PC-3 (cell line): ENCODE data around the gene KRT80. TPM values are rescaled to one million over a fixed set of nuclear protein-coding genes. Genes with fewer than 3 reads are reported as not detected.

Experiments used
- ATAC-seq: fragments of 200-7000 bp; cut with Tn5 transposase; 2 replicates; pipeline ENCODE4 v1.9.1; 2020; ENCODE audit warnings: mild to moderate bottlenecking, moderate library complexity
- BruUV-seq: library from RNA; stranded (reverse); fragments of 400-500 nt; replicated peaks from 2 replicates; lab custom pipeline; 2021; lab: Mats Ljungman, UMichigan
- CTCF ChIA-PET: fragments of 300-600 bp; sonication (Branson Sonifier 250); formaldehyde crosslinking; loops from one replicate; lab custom pipeline; 2022; ENCODE audit warnings: antibody characterized with exemption; lab: Charles Lee
- POLR2A ChIA-PET: fragments of 300-600 bp; sonication (Branson Sonifier 250); formaldehyde crosslinking; loops from one replicate; lab custom pipeline; 2022; ENCODE audit warnings: antibody characterized with exemption; ENCODE audit not compliant: unreplicated experiment; lab: Charles Lee
- DNase-seq: peaks from one replicate; pipeline ENCODE4 v3.0.0-alpha.2; 2015
- H2AFZ ChIP-seq: fragments of 300-600 bp; sonication (generic); 2 replicates; pipeline ENCODE4 v1.6.0; 2016; ENCODE audit warnings: antibody characterized with exemption, low read length
- H3F3A ChIP-seq: fragments of 300-600 bp; sonication (generic); one replicate; pipeline ENCODE4 v1.6.0; 2017; ENCODE audit warnings: antibody characterized with exemption, low read length, control low read depth, mild to moderate bottlenecking; ENCODE audit not compliant: unreplicated experiment
- H3K27ac ChIP-seq: fragments of 300-600 bp; sonication (generic); 2 replicates; pipeline ENCODE4 v1.5.1; 2016; ENCODE audit warnings: mild to moderate bottlenecking, low read length
- H3K27me3 ChIP-seq: fragments of 300-600 bp; sonication (generic); 2 replicates; pipeline ENCODE4 v1.6.1; 2016; ENCODE audit warnings: low read length, mixed read lengths
- H3K36me3 ChIP-seq: fragments of 300-600 bp; sonication (generic); 2 replicates; pipeline ENCODE4 v1.6.1; 2016; ENCODE audit warnings: low read depth, mixed run types, low read length, mixed read lengths
- H3K4me1 ChIP-seq: fragments of 300-600 bp; sonication (generic); 2 replicates; pipeline ENCODE4 v1.5.1; 2016; ENCODE audit warnings: low read length; ENCODE audit not compliant: insufficient read depth
- H3K4me2 ChIP-seq: fragments of 300-600 bp; sonication (generic); 2 replicates; pipeline ENCODE4 v1.6.0; 2016; ENCODE audit warnings: low read length
- H3K4me3 ChIP-seq: fragments of 300-600 bp; sonication (generic); 2 replicates; pipeline ENCODE4 v1.5.1; 2016; ENCODE audit warnings: mild to moderate bottlenecking, low read length, mixed read lengths
- H3K79me2 ChIP-seq: fragments of 300-600 bp; sonication (generic); 2 replicates; pipeline ENCODE4 v1.6.1; 2017; ENCODE audit warnings: low read length, mixed read lengths
- H3K9ac ChIP-seq: fragments of 300-600 bp; sonication (generic); 2 replicates; pipeline ENCODE4 v1.6.0; 2016; ENCODE audit warnings: mild to moderate bottlenecking, low read length
- H3K9me2 ChIP-seq: fragments of 300-600 bp; sonication (generic); replicated peaks from 2 replicates; pipeline ENCODE4 v1.6.1; 2016; ENCODE audit warnings: mixed run types, low read length, mixed read lengths
- H3K9me3 ChIP-seq: fragments of 300-600 bp; sonication (generic); 2 replicates; pipeline ENCODE4 v1.6.1; 2016; ENCODE audit warnings: low read length, mixed read lengths
- H4K20me1 ChIP-seq: fragments of 300-600 bp; sonication (generic); 2 replicates; pipeline ENCODE4 v1.6.1; 2016; ENCODE audit warnings: low read length, mixed read lengths
- CTCF ChIP-seq: fragments of 300-600 bp; sonication (generic); conservative IDR thresholded peaks from 2 replicates; pipeline ENCODE4 v1.5.1; 2017; ENCODE audit warnings: antibody characterized with exemption, low read depth, mild to moderate bottlenecking, low read length
- EZH2 ChIP-seq: fragments of 300-600 bp; sonication (generic); IDR thresholded peaks from one replicate; pipeline ENCODE4 v1.6.1; 2017; ENCODE audit warnings: antibody characterized with exemption, mild to moderate bottlenecking, low read length; ENCODE audit not compliant: unreplicated experiment
- EZH2phosphoT487 ChIP-seq: fragments of 300-600 bp; sonication (generic); IDR thresholded peaks from 2 replicates; pipeline ENCODE4 v1.6.1; 2018; ENCODE audit warnings: mild to moderate bottlenecking, antibody characterized with exemption, low read length, borderline replicate concordance
- intact Hi-C: fragments of 100-400 bp; cut with micrococcal nuclease; formaldehyde crosslinking; loops from 2 replicates; pipeline ENCODE4 v1.9.0; 2023
- total RNA-seq: library from RNA; depleted of rRNA; stranded (reverse); fragments of >200 nt; gene quantifications from 2 replicates; pipeline ENCODE4 v1.2.3, GENCODE V29; 2014

The KRT80 gene
- total RNA-seq, 1 experiment from 2014 or later = 19.8 TPM

GRCh38 chr12:52148464-52149181 is 43.2 kb downstream of the KRT80 start:
- H3K4me3 ChIP-seq = no peak overlapping the region
- no TSS peak for BruUV-seq
- H3K4me1 ChIP-seq = peaks cover 81% of the 10 kb centered on the region
- ChIA-PET CTCF (interaction anchor here (0.6 to 2.1 kb wide), 5 partner anchors 85 to 840 kb away, joined by 3 to 13 read pairs (median 3); partner anchors contain the start of gene KRT7), POLR2A (interaction anchor here (0.5 to 2.8 kb wide), 10 partner anchors 22 to 180 kb away, joined by 3 to 39 read pairs (median 4); no protein-coding TSS in a partner anchor)
- H3K9me2 ChIP-seq = no peaks in the 10 kb centered on the region
- no peaks in the 10 kb centered on the region for H3K36me3 ChIP-seq
- intact Hi-C loops = loop anchor here (2.0 to 5.0 kb wide), 3 partner anchors 132 to 724 kb away; no protein-coding TSS in a partner anchor
- ATAC-seq (peak; percentile 34), DNase-seq (peak; percentile 97)
- H3F3A ChIP-seq = peaks cover 5% of the 10 kb centered on the region
- H3K9ac ChIP-seq = peak overlapping the region; percentile 99
- no peaks in the 10 kb centered on the region for H4K20me1 ChIP-seq
- H3K27ac ChIP-seq = peak overlapping the region; percentile 100
- TF ChIP-seq CTCF (no peak), EZH2 (no peak), EZH2phosphoT487 (no peak)
- no peaks in the 10 kb centered on the region for H3K9me3 ChIP-seq
- peaks cover 25% of the 10 kb centered on the region for H3K79me2 ChIP-seq
- H3K27me3 ChIP-seq = no peaks in the 10 kb centered on the region
- H3K4me2 ChIP-seq = peak overlapping the region; percentile 66
- H2AFZ ChIP-seq = no peak overlapping the region

DNA sequence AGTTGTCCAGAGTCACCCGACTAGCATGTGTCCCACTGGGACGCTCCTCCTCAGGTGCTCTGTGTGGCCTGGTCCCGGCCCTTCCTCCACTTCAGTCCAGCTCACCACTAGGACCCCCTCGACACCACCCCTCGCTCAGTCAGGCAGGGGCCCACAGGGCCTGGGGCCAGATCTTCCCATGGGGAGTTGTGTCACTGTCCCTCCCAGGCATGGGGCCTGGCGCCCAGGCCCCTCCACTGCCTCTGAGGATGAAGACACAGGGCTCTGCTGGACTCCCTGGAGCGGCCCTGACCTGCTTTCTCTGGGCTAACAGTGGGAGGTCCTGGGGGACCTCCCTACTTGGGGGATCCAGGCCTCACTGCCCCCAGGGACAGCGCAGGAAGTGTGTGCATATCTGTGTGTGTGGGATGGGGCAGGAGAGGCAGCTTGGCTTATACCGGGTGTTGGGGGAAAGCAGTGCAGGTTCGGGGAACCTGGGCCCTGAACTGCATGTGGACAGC is 43.8 kb downstream of the KRT80 start:
- Histone ChIP-seq H3K9me3 (no peaks in the 10 kb centered on the region), H3K4me1 (peaks cover 83% of the 10 kb centered on the region), H4K20me1 (no peaks in the 10 kb centered on the region), H3F3A (peaks cover 5% of the 10 kb centered on the region), H3K79me2 (peaks cover 25% of the 10 kb centered on the region), H3K9me2 (no peaks in the 10 kb centered on the region), H3K4me2 (peak overlapping the region; percentile 66), H3K27me3 (no peaks in the 10 kb centered on the region), H2AFZ (no peak overlapping the region), H3K9ac (peak overlapping the region; percentile 99), H3K27ac (peak overlapping the region; percentile 100), H3K36me3 (no peaks in the 10 kb centered on the region), H3K4me3 (no peak overlapping the region)
- intact Hi-C loops = loop anchor here (2.0 to 5.0 kb wide), 3 partner anchors 133 to 724 kb away; no protein-coding TSS in a partner anchor
- ChIA-PET CTCF (interaction anchor here (0.6 to 2.1 kb wide), 6 partner anchors 96 to 840 kb away, joined by 3 to 13 read pairs (median 3); no protein-coding TSS in a partner anchor), POLR2A (interaction anchor here (0.5 to 2.8 kb wide), 14 partner anchors 44 to 845 kb away, joined by 3 to 39 read pairs (median 5); partner anchors contain the start of genes KRT8 and KRT80)
- TF ChIP-seq EZH2phosphoT487 = no peak
- no peak for TF ChIP-seq CTCF
- TF ChIP-seq EZH2 = no peak
- DNase-seq = no peak
- BruUV-seq = TSS peak; percentile 10
- ATAC-seq = peak; percentile 1
